Kidney epithelial cell (primary cell): Measurements from ENCODE around the gene CEP76. TPM values are rescaled to one million over a fixed set of nuclear protein-coding genes. Genes with fewer than 3 reads are reported as not detected.
"Not testable (repeated sequence)": the region's sequence is repeated elsewhere in the genome, so short reads cannot be mapped to it uniquely, and the experiment has no call there.

Experiments
- DNase-seq: peaks from one replicate; pipeline ENCODE4 v3.0.0-alpha.2; 2010; ENCODE audit warnings: low read depth
- H3K27me3 ChIP-seq: 2 replicates; pipeline ENCODE4 v1.6.0; 2011; ENCODE audit warnings: low read length; ENCODE audit not compliant: control insufficient read depth, insufficient read depth
- H3K36me3 ChIP-seq: 2 replicates; pipeline ENCODE4 v1.5.1; 2011; ENCODE audit warnings: low read length; ENCODE audit not compliant: control insufficient read depth, insufficient read depth
- H3K4me3 ChIP-seq: 2 replicates; pipeline ENCODE4 v1.5.1; 2011; ENCODE audit warnings: low read depth, mild to moderate bottlenecking, control low read depth, low read length
- total RNA-seq: library from RNA; depleted of rRNA; stranded (reverse); fragments of >200 nt; gene quantifications from 2 replicates; pipeline ENCODE4 v1.2.3, GENCODE V29; 2015
- TF ChIP-seq, protein P1 (sequence below): IDR thresholded peaks from 2 replicates; pipeline ENCODE4 v1.5.1; 2011; ENCODE audit warnings: mild to moderate bottlenecking, moderate library complexity, low read length, control low read depth, inconsistent platforms; ENCODE audit not compliant: insufficient read depth, poor library complexity, severe bottlenecking

The CEP76 gene
- total RNA-seq, 1 donor from 2014 or later, result 7.6 TPM

DNA sequence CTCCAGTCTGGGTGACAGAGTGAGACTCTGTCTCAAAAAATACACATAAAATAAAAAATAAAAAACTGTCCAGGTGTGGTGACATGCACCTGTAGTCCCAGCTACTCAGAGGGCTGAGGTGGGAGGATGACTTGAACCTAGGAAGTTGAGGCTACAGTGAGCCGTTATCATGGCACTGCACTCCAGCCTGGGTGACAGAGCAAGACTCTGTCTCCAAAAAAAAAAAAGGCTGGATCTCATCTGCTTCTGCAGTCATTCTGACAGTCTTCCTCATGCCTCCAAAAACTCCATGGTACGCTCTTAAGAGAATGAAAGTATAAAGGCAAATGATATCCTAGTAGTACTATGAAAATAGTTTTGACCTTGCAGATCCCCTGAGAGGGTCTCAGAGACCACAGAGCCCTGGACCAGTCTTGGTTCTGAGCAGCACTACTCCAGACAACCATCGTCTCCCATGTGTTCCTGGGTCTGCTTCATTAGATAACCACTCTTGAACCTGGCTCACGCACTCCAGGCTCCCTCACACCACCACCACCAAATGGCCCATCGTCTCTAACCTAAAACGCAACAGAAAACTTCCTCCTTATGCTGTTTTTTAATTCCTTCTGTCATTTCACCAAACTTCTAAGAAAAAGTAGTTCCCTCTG lies 70.6 kb downstream of the CEP76 start:
- Histone ChIP-seq H3K27me3 (no peaks in the 10 kb centered on the region), H3K36me3 (no peaks in the 10 kb centered on the region), H3K4me3 (no peak overlapping the region)
- TF ChIP-seq, protein P1, sequence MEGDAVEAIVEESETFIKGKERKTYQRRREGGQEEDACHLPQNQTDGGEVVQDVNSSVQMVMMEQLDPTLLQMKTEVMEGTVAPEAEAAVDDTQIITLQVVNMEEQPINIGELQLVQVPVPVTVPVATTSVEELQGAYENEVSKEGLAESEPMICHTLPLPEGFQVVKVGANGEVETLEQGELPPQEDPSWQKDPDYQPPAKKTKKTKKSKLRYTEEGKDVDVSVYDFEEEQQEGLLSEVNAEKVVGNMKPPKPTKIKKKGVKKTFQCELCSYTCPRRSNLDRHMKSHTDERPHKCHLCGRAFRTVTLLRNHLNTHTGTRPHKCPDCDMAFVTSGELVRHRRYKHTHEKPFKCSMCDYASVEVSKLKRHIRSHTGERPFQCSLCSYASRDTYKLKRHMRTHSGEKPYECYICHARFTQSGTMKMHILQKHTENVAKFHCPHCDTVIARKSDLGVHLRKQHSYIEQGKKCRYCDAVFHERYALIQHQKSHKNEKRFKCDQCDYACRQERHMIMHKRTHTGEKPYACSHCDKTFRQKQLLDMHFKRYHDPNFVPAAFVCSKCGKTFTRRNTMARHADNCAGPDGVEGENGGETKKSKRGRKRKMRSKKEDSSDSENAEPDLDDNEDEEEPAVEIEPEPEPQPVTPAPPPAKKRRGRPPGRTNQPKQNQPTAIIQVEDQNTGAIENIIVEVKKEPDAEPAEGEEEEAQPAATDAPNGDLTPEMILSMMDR, result no peak
- no peak for DNase-seq

DNA sequence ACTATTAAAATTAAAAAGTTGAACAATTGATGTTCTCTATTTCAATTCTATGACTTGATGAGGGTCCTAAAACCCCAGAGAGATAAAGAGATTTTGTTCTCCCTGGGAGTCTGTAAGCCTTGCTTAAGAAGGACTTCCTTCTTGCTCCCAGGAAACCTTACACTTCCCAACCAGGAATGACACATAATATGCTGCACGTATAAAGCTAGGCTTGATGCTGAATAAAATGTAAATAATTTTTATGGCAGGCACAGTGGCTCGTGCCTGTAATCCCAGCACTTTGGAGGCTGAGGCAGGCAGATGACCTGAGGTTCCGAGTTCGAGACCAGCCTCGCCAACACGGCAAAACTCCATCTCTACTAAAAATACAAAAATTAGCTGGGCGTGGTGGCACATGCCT lies 72.4 kb downstream of the CEP76 start:
- no peak overlapping the region for H3K4me3 ChIP-seq
- TF ChIP-seq, protein P1, result no peak
- no peak for DNase-seq

DNA sequence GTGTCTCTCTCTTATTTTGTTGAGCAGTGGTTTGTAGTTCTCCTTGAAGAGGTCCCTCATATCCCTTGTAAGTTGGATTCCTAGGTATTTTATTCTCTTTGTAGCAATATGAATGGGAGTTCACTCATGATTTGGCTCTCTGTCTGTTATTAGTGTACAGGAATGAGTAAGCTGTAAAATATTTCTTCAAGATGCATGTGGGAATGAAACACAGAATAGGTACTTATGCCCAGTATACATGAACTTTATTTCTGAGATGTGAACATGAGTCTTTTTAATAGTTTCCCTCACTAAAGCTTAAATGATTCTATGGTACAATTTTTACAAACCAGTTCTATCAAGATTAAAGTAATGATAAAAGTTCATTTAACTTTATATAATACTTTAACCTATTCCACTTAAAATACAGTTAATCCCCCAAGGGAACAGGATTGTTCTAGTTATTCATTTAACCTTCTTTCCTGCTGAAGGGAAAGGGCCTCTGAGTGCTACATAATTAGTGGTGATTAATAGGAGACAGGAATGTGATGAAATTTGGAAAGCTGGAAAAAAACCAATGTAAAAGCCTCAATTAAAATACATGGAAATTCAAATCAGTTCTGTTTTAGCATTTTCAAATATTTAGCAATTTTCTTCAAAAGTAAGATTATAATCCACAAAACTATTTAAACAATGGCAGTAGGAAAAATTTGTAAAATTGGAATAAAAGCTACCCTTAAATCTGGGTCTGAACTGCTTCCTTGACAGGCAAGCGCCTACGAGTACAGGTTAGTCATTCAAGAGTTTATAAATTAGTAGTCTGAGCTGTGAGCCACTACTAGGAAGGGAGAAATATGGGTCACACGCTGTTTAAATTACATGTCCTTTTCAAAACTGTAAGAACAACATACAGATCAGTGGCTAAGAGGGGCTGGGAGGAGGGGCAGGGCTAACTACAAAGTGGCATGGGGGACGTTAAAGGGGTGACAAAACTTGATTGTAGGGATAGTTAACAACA lies 73.5 kb downstream of the CEP76 start:
- Histone ChIP-seq H3K36me3 (no peaks in the 10 kb centered on the region), H3K27me3 (no peaks in the 10 kb centered on the region), H3K4me3 (no peak overlapping the region)
- no peak for DNase-seq
- TF ChIP-seq, protein P1, result no peak

More for the DNA sequence above, 72.4 kb downstream of the CEP76 start:
- H3K36me3 ChIP-seq, result no peaks in the 10 kb centered on the region
- H3K27me3 ChIP-seq, result no peaks in the 10 kb centered on the region

DNA sequence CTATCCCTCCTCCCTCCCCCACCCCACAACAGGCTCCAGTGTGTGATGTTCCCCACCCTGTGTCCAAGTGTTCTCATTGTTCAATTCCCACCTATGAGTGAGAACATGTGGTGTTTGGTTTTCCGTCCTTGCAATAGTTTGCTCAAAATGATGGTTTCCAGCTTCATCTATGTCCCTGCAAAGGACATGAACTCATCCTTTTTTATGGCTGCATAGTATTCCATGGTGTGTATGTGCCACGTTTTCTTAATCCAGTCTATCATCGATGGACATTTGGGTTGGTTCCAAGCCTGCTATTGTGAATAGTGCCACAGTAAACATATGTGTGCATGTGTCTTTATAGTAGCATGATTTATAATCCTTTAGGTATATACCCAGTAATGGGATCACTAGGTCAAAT lies 75.3 kb downstream of the CEP76 start:
- H3K36me3 ChIP-seq, DNase-seq, H3K27me3 ChIP-seq, H3K4me3 ChIP-seq: not testable (repeated sequence)

DNA sequence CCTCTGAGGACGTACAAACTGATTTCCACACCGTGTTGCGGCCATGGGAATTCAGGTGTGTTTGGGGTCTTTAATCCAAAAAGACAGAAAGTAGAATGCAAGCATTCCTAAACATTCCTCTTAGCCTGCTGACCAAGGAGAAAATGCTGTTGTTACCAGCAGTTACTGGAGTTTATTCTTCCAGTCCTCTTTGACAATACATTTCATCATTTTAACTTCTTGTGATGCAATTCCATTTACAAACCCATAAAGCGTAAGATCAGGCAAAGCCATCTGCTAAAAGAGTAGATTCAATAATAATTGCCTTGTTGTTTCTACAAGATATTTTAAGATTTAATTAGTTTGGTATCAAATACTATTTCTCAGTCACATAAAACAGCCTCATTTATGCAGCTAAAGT lies 77.3 kb downstream of the CEP76 start:
- H3K27me3 ChIP-seq, result no peaks in the 10 kb centered on the region
- TF ChIP-seq, protein P1, result no peak
- H3K4me3 ChIP-seq, result no peak overlapping the region
- H3K36me3 ChIP-seq, result no peaks in the 10 kb centered on the region
- DNase-seq, result no peak

Other genes starting within 250 kb of the CEP76 start
- 49.2 and 52.4 TPM in 2 replicates for gene SPIRE1, start 44.6 kb downstream of the CEP76 start, total RNA-seq
- gene PSMG2, start 319 bp upstream of the CEP76 start, total RNA-seq, result 80.6 and 82.2 TPM in 2 replicates
- gene PTPN2, start 181.5 kb upstream of the CEP76 start, total RNA-seq, result 28.2 and 38.5 TPM in 2 replicates
- gene SEH1L, start 245.3 kb upstream of the CEP76 start, total RNA-seq, result 34.3 and 39.4 TPM in 2 replicates